H9 (cell line): ENCODE results near the gene EVX2. TPM values are rescaled to one million over a fixed set of nuclear protein-coding genes. Genes with fewer than 3 reads are reported as not detected.

Experiments
- DNase-seq: peaks from one replicate; pipeline ENCODE4 v3.0.0-alpha.2; 2017
- H2AFZ ChIP-seq: one replicate; pipeline ENCODE4 v1.6.1; 2013; ENCODE audit warnings: mild to moderate bottlenecking, low read length, control low read depth, moderate library complexity
- H2AK5ac ChIP-seq: 2 replicates; pipeline ENCODE4 v1.6.1; 2013; ENCODE audit warnings: low read length, control low read depth, mixed read lengths; ENCODE audit not compliant: insufficient read length
- H2BK120ac ChIP-seq: one replicate; pipeline ENCODE4 v1.6.1; 2013; ENCODE audit warnings: low read depth, mild to moderate bottlenecking, low read length, control low read depth, inconsistent platforms; ENCODE audit not compliant: poor library complexity, severe bottlenecking
- H2BK12ac ChIP-seq: 2 replicates; pipeline ENCODE4 v1.6.1; 2013; ENCODE audit warnings: low read length, control low read depth, mixed read lengths, low read depth; ENCODE audit not compliant: insufficient read length
- H2BK15ac ChIP-seq: 2 replicates; pipeline ENCODE4 v1.6.1; 2013; ENCODE audit warnings: low read depth, low read length, control low read depth
- H2BK20ac ChIP-seq: one replicate; pipeline ENCODE4 v1.6.1; 2013; ENCODE audit warnings: low read depth, mild to moderate bottlenecking, low read length, control low read depth, inconsistent platforms; ENCODE audit not compliant: poor library complexity, severe bottlenecking
- H2BK5ac ChIP-seq: 2 replicates; pipeline ENCODE4 v1.6.1; 2013; ENCODE audit warnings: low read length, control low read depth, mixed read lengths; ENCODE audit not compliant: insufficient read length
- H3K14ac ChIP-seq: 2 replicates; pipeline ENCODE4 v1.6.1; 2013; ENCODE audit warnings: low read length, control low read depth; ENCODE audit not compliant: insufficient read depth
- H3K18ac ChIP-seq: 2 replicates; pipeline ENCODE4 v1.6.1; 2013; ENCODE audit warnings: low read depth, mild to moderate bottlenecking, mixed read lengths, low read length, control low read depth; ENCODE audit not compliant: insufficient read length
- H3K23ac ChIP-seq: 2 replicates; pipeline ENCODE4 v1.6.1; 2013; ENCODE audit warnings: low read length, control low read depth, mixed read lengths, low read depth; ENCODE audit not compliant: insufficient read length
- H3K23me2 ChIP-seq: 2 replicates; pipeline ENCODE4 v1.6.1; 2013; ENCODE audit warnings: low read depth, mild to moderate bottlenecking, mixed read lengths, low read length, control low read depth; ENCODE audit not compliant: insufficient read length, poor library complexity, severe bottlenecking
- H3K27ac ChIP-seq: 2 replicates; pipeline ENCODE4 v1.5.1; 2013; ENCODE audit warnings: low read length, control low read depth, mixed read lengths, low read depth; ENCODE audit not compliant: insufficient read length
- H3K27me3 ChIP-seq: 2 replicates; pipeline ENCODE4 v1.6.1; 2013; ENCODE audit warnings: low read length, control low read depth, inconsistent platforms; ENCODE audit not compliant: insufficient read depth
- H3K4ac ChIP-seq: 2 replicates; pipeline ENCODE4 v1.6.1; 2013; ENCODE audit warnings: low read depth, mild to moderate bottlenecking, control low read depth, inconsistent platforms, low read length, moderate library complexity
- H3K4me1 ChIP-seq: 2 replicates; pipeline ENCODE4 v1.6.1; 2013; ENCODE audit warnings: low read length, control low read depth, inconsistent platforms; ENCODE audit not compliant: insufficient read depth
- H3K4me2 ChIP-seq: 2 replicates; pipeline ENCODE4 v1.6.1; 2013; ENCODE audit warnings: low read length, control low read depth, mixed read lengths; ENCODE audit not compliant: insufficient read length, insufficient read depth
- H3K56ac ChIP-seq: 2 replicates; pipeline ENCODE4 v1.6.1; 2013; ENCODE audit warnings: low read depth, mild to moderate bottlenecking, mixed read lengths, low read length, control low read depth; ENCODE audit not compliant: insufficient read length
- H3K79me1 ChIP-seq: 2 replicates; pipeline ENCODE4 v1.6.1; 2013; ENCODE audit warnings: low read depth, mild to moderate bottlenecking, moderate library complexity, low read length, control low read depth, inconsistent platforms; ENCODE audit not compliant: insufficient read depth, poor library complexity, severe bottlenecking
- H3K79me2 ChIP-seq: 2 replicates; pipeline ENCODE4 v1.6.1; 2013; ENCODE audit warnings: low read length, control low read depth, inconsistent platforms; ENCODE audit not compliant: insufficient read depth
- H3K9ac ChIP-seq: 2 replicates; pipeline ENCODE4 v1.6.1; 2013; ENCODE audit warnings: low read length, control low read depth, mixed read lengths; ENCODE audit not compliant: insufficient read length; ENCODE audit errors: extremely low read depth
- H3K9me3 ChIP-seq: one replicate; pipeline ENCODE4 v1.6.1; 2013; ENCODE audit warnings: low read depth, low read length, inconsistent platforms; ENCODE audit not compliant: control insufficient read depth
- H3T11ph ChIP-seq: one replicate; pipeline ENCODE4 v1.6.1; 2013; ENCODE audit warnings: mild to moderate bottlenecking, low read length, control low read depth, inconsistent platforms
- H4K20me1 ChIP-seq: one replicate; pipeline ENCODE4 v1.6.1; 2013; ENCODE audit not compliant: control insufficient read depth, insufficient read length, insufficient read depth
- H4K5ac ChIP-seq: 2 replicates; pipeline ENCODE4 v1.6.1; 2013; ENCODE audit warnings: low read depth, mild to moderate bottlenecking, mixed read lengths, low read length, control low read depth; ENCODE audit not compliant: insufficient read length
- H4K8ac ChIP-seq: replicated peaks from 2 replicates; pipeline ENCODE4 v1.6.1; 2013; ENCODE audit warnings: low read length, control low read depth, mixed read lengths, low read depth; ENCODE audit not compliant: insufficient read length
- H4K91ac ChIP-seq: 2 replicates; pipeline ENCODE4 v1.6.1; 2013; ENCODE audit warnings: low read depth, mild to moderate bottlenecking, moderate library complexity, mixed read lengths, low read length, control low read depth; ENCODE audit not compliant: insufficient read length
- H3K27ac Mint-ChIP-seq, 3 experiments: 2 replicates in 2 of 3; 3 replicates in 1 of 3; pipeline ENCODE4 v1.8.0; 2020 to 2021; ENCODE audit warnings: mixed read lengths in 3 of 3, mild to moderate bottlenecking in 1 of 3, moderate library complexity in 1 of 3
- H3K27me3 Mint-ChIP-seq: 2 replicates; pipeline ENCODE4 v1.8.0; 2021; ENCODE audit warnings: low read depth, mild to moderate bottlenecking, moderate library complexity, mixed read lengths
- H3K36me3 Mint-ChIP-seq, 3 experiments: 2 replicates in 2 of 3; 3 replicates in 1 of 3; pipeline ENCODE4 v1.8.0; 2020 to 2021; ENCODE audit warnings: low read depth in 3 of 3, mixed read lengths in 3 of 3; ENCODE audit not compliant: insufficient read depth in 1 of 3
- H3K4me1 Mint-ChIP-seq, 2 experiments: 2 replicates each; pipeline ENCODE4 v1.8.0; 2020; ENCODE audit warnings: mixed read lengths in 2 of 2
- H3K4me3 Mint-ChIP-seq, 2 experiments: 2 replicates in 1 of 2; 3 replicates in 1 of 2; pipeline ENCODE4 v1.8.0; 2020 to 2021; ENCODE audit warnings: mild to moderate bottlenecking in 2 of 2, mixed read lengths in 2 of 2, moderate library complexity in 1 of 2
- H3K9me3 Mint-ChIP-seq, 2 experiments: 2 replicates in 1 of 2; 3 replicates in 1 of 2; pipeline ENCODE4 v1.8.0; 2020; ENCODE audit warnings: mild to moderate bottlenecking in 2 of 2, mixed read lengths in 2 of 2, moderate library complexity in 1 of 2
- WGBS: extraction: QIAGEN DNeasy Blood & Tissue Kit; methylation state at CpG from one replicate; pipeline ENCODE4 v1.1.7; 2013; ENCODE audit warnings: missing lambda C conversion rate, low lambda C conversion rate, mixed read lengths; ENCODE audit not compliant: insufficient read length; ENCODE audit errors: extremely low coverage; 5-methylcytosine and 5-hydroxymethylcytosine counted together
- total RNA-seq: library from RNA; stranded (reverse); gene quantifications from 2 replicates; pipeline ENCODE4 v1.2.1, GENCODE V29; 2021
- TF ChIP-seq, protein P1 (sequence below): fragments of 200-600 bp; sonication (generic); conservative IDR thresholded peaks from 3 replicates; pipeline ENCODE4 v1.8.0; 2021; ENCODE audit warnings: antibody characterized with exemption, mild to moderate bottlenecking

The EVX2 gene
- total RNA-seq, 1 experiment from 2014 or later: not detected

GRCh38 chr2:176079831-176080539 lies 3.8 kb downstream of the EVX2 start:
- peaks cover 96% of the 10 kb centered on the region for H3K27me3 Mint-ChIP-seq
- peak overlapping the region; percentile 52 to 80 for H3K4me3 Mint-ChIP-seq
- H3K27ac Mint-ChIP-seq: no peak overlapping the region

More at GRCh38 chr2:176079831-176080539, 3.8 kb downstream of the EVX2 start:
- Histone ChIP-seq H4K8ac (no peak overlapping the region), H2BK20ac (no peak overlapping the region), H3K79me1 (no peaks in the 10 kb centered on the region), H3K4me2 (peak overlapping the region; percentile 83), H3K9ac (no peak overlapping the region), H3K23ac (no peak overlapping the region), H2BK5ac (no peak overlapping the region), H2BK15ac (no peak overlapping the region), H3K56ac (no peak overlapping the region), H3K27ac (no peak overlapping the region), H4K20me1 (no peaks in the 10 kb centered on the region), H2BK120ac (no peak overlapping the region), H3K18ac (no peak overlapping the region), H3K4ac (no peak overlapping the region), H2BK12ac (no peak overlapping the region), H4K91ac (no peak overlapping the region), H3T11ph (no peak overlapping the region), H3K4me1 (no peaks in the 10 kb centered on the region), H3K27me3 (peaks cover 87% of the 10 kb centered on the region), H3K9me3 (no peaks in the 10 kb centered on the region), H3K79me2 (no peaks in the 10 kb centered on the region), H3K23me2 (peaks cover 7% of the 10 kb centered on the region), H3K14ac (no peak overlapping the region; the same call in 1 of the 2 replicates), H2AFZ (no peak overlapping the region), H4K5ac (no peak overlapping the region), H2AK5ac (no peak overlapping the region)
- peaks cover 23 to 46% of the 10 kb centered on the region in 2 experiments for H3K4me1 Mint-ChIP-seq
- peaks cover 5 to 6% of the 10 kb centered on the region in 2 experiments; a peak in 4 of 5 replicates for H3K9me3 Mint-ChIP-seq
- DNase-seq: peak; percentile 90
- no CpG with 5 or more reads among the region's 86 CpGs for WGBS
- H3K36me3 Mint-ChIP-seq: no peaks in the 10 kb centered on the region
- TF ChIP-seq, protein P1, sequence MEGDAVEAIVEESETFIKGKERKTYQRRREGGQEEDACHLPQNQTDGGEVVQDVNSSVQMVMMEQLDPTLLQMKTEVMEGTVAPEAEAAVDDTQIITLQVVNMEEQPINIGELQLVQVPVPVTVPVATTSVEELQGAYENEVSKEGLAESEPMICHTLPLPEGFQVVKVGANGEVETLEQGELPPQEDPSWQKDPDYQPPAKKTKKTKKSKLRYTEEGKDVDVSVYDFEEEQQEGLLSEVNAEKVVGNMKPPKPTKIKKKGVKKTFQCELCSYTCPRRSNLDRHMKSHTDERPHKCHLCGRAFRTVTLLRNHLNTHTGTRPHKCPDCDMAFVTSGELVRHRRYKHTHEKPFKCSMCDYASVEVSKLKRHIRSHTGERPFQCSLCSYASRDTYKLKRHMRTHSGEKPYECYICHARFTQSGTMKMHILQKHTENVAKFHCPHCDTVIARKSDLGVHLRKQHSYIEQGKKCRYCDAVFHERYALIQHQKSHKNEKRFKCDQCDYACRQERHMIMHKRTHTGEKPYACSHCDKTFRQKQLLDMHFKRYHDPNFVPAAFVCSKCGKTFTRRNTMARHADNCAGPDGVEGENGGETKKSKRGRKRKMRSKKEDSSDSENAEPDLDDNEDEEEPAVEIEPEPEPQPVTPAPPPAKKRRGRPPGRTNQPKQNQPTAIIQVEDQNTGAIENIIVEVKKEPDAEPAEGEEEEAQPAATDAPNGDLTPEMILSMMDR: peak; percentile 99
